Coronary artery (tissue), 2 donors: ENCODE data around the gene XIRP2.

ENCODE experiments used
- DNase-seq: peaks from one replicate; pipeline ENCODE4 v3.0.0-alpha.2; 2017; ENCODE audit warnings: low spot score
- H3K27ac ChIP-seq, 2 donors: fragments of 200-600 bp; sonication (generic); one replicate each; pipeline ENCODE4 v1.5.1; 2016 to 2019
- H3K4me3 ChIP-seq: fragments of 200-600 bp; sonication (generic); 2 replicates; pipeline ENCODE4 v1.5.1; 2016; ENCODE audit warnings: mild to moderate bottlenecking, moderate library complexity
- CTCF ChIP-seq: fragments of 200-600 bp; sonication (generic); IDR thresholded peaks from one replicate; pipeline ENCODE4 v1.5.1; 2019; ENCODE audit warnings: antibody characterized with exemption

Gene XIRP2

DNA sequence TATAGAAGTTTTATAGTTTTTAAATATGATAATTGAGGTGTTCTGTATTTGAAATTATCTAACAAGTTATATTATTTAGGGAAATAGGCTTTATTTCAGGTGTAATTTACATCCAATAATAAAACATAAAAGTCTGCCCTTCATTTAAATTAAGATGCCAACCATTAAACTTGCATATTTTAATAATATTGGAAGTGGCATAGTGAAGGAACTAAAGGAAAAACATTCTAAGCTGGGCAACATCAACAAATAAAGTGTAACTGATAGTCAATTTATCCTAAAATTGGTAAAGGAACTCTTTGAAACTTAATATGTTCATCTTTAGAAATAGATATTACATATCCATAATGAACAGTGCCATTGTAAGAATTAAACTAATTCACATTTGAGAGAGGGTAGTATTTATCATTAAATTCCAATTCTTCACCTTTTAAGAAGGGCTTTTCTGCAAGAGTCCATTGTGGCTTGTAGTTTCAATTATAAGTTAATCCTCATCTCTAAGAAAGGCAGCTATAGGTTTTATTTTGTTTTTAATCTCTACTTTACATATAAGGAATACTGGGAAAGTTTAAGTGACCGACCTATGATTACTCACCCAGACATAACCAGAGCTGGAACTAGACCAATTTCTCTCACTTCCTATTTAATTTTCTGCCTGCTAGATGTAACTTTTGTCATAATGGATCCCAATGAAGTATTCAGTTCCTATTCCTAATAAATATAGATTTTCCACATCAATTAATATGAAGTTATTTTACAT lies 401.6 kb downstream of the XIRP2 start:
- H3K4me3 ChIP-seq: no peak overlapping the region
- no peak for TF ChIP-seq CTCF
- no peak for DNase-seq
- H3K27ac ChIP-seq: no peak overlapping the region

DNA sequence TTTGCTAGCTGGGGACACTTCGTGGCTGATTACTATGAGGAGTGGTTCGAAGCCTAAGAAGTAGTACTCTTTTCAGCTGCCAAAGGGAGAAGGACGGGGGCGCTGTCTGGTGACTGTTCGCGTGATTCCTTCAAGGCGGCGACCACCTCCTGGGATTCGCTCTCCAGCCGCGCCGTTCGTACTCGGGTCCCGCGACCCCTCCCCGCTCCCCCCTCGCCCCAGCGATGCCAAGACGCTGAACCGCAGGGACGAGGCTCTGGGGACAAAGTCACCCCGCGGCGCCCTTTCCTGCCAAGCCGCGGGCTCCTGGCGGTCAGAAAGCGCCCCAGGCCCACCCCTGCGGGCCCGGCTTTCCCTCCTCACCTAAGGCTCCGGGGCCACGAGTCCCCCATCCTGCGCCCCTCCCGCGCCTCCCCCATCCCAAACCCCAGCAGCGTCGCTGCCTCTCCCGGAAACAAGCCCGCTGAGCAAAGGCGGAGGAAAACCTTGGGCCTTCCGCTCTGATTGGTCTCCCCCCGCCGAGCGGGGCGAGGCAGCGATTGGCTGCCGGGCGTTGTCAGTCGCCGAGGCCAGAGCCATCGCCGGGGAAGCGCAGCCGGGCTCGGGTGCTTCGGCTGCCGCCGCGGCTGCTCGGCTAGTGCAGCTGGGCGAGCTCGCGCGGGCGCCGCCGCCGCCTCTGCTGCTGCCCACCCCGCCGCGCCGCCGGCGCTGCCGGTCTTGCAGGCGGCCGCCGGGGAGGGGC lies 404.3 kb downstream of the XIRP2 start, which contains the start of gene B3GALT1:
TSS of gene B3GALT1 (plus strand) at position 572 of the 742 bp plus-strand sequence.
- no peak for TF ChIP-seq CTCF
- H3K27ac ChIP-seq: peak within 1 kb of the TSS; percentile 73 to 78
- peak; percentile 90 for DNase-seq

GRCh38 chr2:167293172-167293781 lies 405.0 kb downstream of the XIRP2 start:
- no peak for DNase-seq
- Histone ChIP-seq H3K4me3 (peak overlapping the region; percentile 73), H3K27ac (peak overlapping the region in 1 of 2 donors; percentile 35)
- TF ChIP-seq CTCF: no peak

More for the DNA sequence above, 404.3 kb downstream of the XIRP2 start, which contains the start of gene B3GALT1:
- peak within 1 kb of the TSS; percentile 73 for H3K4me3 ChIP-seq

GRCh38 chr2:167293943-167294775 lies 405.9 kb downstream of the XIRP2 start:
- DNase-seq: no peak
- H3K27ac ChIP-seq: no peak overlapping the region
- no peak for TF ChIP-seq CTCF
- peak overlapping the region; percentile 73 for H3K4me3 ChIP-seq

DNA sequence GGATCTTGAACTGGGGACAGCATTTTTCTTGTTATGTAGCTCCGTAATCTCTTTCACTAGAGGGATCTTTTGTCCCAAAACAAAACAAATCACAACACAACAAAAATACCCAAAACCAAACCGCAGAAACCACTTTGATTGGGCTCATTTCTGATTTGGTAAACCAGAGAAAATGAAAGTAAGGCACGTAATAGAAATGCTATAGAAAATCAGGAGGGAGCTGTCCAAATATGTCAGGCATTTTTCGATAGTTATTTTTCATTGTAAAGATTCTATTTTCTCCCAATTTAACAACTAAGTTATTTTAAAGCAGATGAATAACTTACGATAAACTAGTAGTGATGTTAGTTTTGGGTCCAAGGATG lies 406.5 kb downstream of the XIRP2 start:
- H3K4me3 ChIP-seq: peak overlapping the region; percentile 73
- DNase-seq: no peak
- no peak overlapping the region for H3K27ac ChIP-seq
- TF ChIP-seq CTCF: no peak

- Histone ChIP-seq H3K4me3 (no peak overlapping the region), H3K27ac (no peak overlapping the region)
- DNase-seq: no peak
- no peak for TF ChIP-seq CTCF
These were observed 409.0 kb downstream of the XIRP2 start for GRCh38 chr2:167297292-167297691.
